ENCODE results near the gene ADGRD1.

DNA sequence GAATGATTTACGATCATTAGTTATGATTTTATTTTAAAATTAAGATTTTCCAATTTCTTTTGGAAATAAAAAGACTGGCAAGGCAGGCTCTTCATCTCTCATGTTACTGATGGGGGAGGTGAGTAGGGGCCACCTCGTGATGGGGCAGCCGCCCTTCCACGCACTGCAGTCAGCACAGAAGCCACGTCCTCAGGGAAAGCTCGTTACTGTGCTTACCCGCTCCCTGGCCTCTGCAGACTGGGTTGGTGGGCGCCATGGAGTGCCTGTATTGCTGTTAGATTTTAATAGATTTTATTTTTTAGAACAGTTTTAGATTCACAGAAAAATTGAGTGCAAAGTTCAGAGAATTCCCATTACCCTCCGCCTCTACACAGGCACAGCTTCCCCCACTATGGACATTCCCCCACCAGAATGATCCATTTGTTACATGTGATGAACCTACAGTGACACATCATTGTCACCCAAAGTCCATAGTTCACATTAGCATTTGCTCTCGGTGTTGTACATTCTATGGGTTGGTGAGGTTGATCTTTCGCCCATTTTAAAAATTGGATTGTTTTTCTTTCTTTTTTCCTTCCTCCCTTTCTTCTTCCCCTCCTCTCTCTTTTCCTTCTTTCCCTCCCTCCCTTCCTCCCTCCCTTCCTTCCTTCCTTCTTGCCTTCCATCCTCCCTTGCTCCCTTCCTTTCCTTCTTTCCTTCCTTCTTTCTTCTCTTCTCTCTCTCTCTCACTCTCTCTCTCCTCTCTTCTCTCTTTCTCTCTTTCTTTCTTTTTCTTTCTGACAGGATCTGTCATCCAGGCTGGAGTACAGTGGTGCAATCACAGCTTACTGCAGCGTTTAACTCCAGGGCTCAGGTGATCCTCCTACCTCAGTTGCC lies 30.7 kb downstream of the ADGRD1 start:
- TF ChIP-seq YY1 (IDR thresholded peaks at IDR 0.05; ENCODE audit: low read depth) = no peak
- TF ChIP-seq TAF1 (IDR thresholded peaks at IDR 0.05; ENCODE audit: low read depth) = no peak
- TF ChIP-seq EP300 (IDR thresholded peaks at IDR 0.05; ENCODE audit: borderline replicate concordance) = no peak
- no peak for TF ChIP-seq TEAD4 (IDR thresholded peaks at IDR 0.05)
- TF ChIP-seq CREB1 (IDR thresholded peaks at IDR 0.05; ENCODE audit: low read depth) = no peak
